Subcutaneous abdominal adipose tissue (tissue), 5 donors: ENCODE measurements around the gene IRF7.

Source experiments
- H3K27ac ChIP-seq: one replicate; pipeline ENCODE4 v1.7.0; 2013; ENCODE audit warnings: low read depth, mild to moderate bottlenecking, inconsistent platforms, low read length, moderate library complexity
- H3K27me3 ChIP-seq, 5 donors: one replicate each; pipeline ENCODE4 v1.7.0; 2013; ENCODE audit warnings: low read length in 5 of 5, inconsistent platforms in 1 of 5; ENCODE audit not compliant: control insufficient read depth in 5 of 5, insufficient read depth in 4 of 5
- H3K36me3 ChIP-seq, 5 donors: one replicate each; pipeline ENCODE4 v1.7.0; 2013; ENCODE audit warnings: low read length in 5 of 5; ENCODE audit not compliant: control insufficient read depth in 5 of 5, insufficient read depth in 5 of 5
- H3K4me1 ChIP-seq, 5 donors: one replicate each; pipeline ENCODE4 v1.7.0; 2013; ENCODE audit warnings: low read length in 5 of 5, mild to moderate bottlenecking in 3 of 5, moderate library complexity in 1 of 5; ENCODE audit not compliant: control insufficient read depth in 5 of 5, insufficient read depth in 5 of 5
- H3K4me3 ChIP-seq, 5 donors: one replicate each; pipeline ENCODE4 v1.7.0; 2013; ENCODE audit warnings: low read length in 5 of 5, low read depth in 1 of 5
- H3K9ac ChIP-seq, 5 donors: one replicate each; pipeline ENCODE4 v1.7.0; 2013; ENCODE audit warnings: low read length in 5 of 5, mild to moderate bottlenecking in 4 of 5, moderate library complexity in 3 of 5
- H3K9me3 ChIP-seq, 5 donors: one replicate each; pipeline ENCODE4 v1.7.0; 2013; ENCODE audit warnings: low read length in 5 of 5; ENCODE audit not compliant: control insufficient read depth in 5 of 5
- donor health status: healthy.
- donor health status: healthy.
- donor health status: healthy.
- donor health status: healthy.
- donor health status: healthy.

Gene IRF7

DNA sequence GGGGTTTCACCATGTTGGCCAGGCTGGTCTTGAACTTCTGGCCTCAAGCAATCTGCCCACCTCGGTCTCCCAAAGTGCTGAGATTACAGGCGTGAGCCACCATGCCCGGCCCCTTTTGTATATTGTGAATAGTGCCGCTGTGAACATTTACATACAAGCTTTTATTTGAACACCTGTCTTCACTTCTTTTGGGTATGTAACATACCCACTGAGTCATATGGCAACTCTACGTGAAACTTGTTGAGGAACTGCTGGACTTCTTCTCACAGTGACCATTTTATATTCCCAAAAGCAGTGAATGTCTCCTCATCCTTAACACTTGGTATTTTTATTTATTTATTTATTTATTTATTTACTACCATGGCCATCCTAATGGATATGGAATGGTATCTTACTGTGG is 15.1 kb upstream of the IRF7 start:
- Histone ChIP-seq H3K9ac (no peak overlapping the region), H3K4me1 (peaks cover 0 to 2% (median 0%) of the 10 kb centered on the region in 5 donors), H3K4me3 (no peak overlapping the region), H3K27ac (no peak overlapping the region), H3K27me3 (peaks cover 2 to 8% (median 4%) of the 10 kb centered on the region in 5 donors), H3K9me3 (no peaks in the 10 kb centered on the region), H3K36me3 (no peaks in the 10 kb centered on the region)

DNA sequence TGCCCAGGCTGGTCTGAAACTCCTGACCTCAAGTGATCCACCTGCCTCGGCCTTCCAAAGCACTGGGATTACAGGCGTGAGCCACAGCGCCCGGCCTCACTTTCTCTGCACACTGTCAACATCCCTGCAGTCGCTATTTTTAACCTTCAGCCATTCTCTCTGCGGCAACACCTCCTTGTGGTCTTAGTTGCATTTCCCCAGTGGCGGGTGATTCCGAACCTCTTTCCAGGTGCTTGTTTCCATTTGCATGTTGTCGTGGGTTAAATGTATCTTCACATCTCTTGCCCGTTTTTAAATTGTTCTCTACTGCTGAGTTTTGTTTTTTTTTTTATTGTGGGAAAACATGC is 13.5 kb upstream of the IRF7 start:
- Histone ChIP-seq H3K9ac (no peak overlapping the region), H3K9me3 (no peaks in the 10 kb centered on the region), H3K4me1 (peaks cover 0 to 5% (median 0%) of the 10 kb centered on the region in 5 donors), H3K27ac (no peak overlapping the region), H3K36me3 (no peaks in the 10 kb centered on the region), H3K4me3 (no peak overlapping the region), H3K27me3 (peaks cover 15 to 23% (median 17%) of the 10 kb centered on the region in 5 donors)

DNA sequence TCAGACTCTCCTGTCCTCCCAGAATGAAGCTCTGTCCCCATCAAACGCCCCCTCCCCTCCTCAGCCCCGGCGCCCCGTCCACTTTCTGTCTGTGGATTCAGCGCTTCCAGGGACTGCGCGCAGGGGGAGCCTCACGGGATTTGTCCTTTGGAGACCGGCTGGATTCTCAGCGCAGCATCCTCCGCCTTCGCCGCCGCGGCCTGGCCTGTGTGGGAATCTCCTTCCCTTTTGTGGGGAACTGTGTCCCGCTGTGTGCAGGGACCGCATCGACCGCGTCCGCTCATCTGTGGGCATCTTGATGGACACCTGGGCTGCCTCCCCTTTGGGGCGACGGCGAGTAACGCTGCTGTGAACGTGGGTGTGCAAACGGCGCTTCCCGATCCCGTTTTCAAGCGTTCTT is 12.3 kb upstream of the IRF7 start:
- Histone ChIP-seq H3K9ac (no peak overlapping the region), H3K4me1 (peaks cover 0 to 5% (median 0%) of the 10 kb centered on the region in 5 donors), H3K27ac (no peak overlapping the region), H3K4me3 (no peak overlapping the region), H3K36me3 (no peaks in the 10 kb centered on the region), H3K9me3 (no peaks in the 10 kb centered on the region), H3K27me3 (peaks cover 18 to 25% (median 19%) of the 10 kb centered on the region in 5 donors)

DNA sequence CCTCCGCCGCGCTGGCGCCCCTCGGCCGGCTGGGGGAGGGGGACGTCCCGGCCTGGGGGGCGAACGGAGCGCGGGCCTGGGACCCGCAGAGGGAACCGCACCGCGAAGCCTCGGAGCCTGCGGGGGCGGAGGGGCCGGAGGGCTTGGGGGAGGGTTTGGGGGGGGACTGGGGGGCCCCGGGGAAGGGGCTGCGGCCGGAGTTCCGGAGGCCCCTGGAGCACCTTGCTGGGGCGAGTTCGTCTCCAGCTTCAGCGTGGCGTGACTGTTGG is 11.5 kb upstream of the IRF7 start:
- no peaks in the 10 kb centered on the region for H3K36me3 ChIP-seq
- no peak overlapping the region for H3K27ac ChIP-seq
- H3K9me3 ChIP-seq, result no peaks in the 10 kb centered on the region
- no peak overlapping the region for H3K4me3 ChIP-seq
- peaks cover 18 to 25% (median 19%) of the 10 kb centered on the region in 5 donors for H3K27me3 ChIP-seq
- peaks cover 0 to 5% (median 0%) of the 10 kb centered on the region in 5 donors for H3K4me1 ChIP-seq
- no peak overlapping the region for H3K9ac ChIP-seq

DNA sequence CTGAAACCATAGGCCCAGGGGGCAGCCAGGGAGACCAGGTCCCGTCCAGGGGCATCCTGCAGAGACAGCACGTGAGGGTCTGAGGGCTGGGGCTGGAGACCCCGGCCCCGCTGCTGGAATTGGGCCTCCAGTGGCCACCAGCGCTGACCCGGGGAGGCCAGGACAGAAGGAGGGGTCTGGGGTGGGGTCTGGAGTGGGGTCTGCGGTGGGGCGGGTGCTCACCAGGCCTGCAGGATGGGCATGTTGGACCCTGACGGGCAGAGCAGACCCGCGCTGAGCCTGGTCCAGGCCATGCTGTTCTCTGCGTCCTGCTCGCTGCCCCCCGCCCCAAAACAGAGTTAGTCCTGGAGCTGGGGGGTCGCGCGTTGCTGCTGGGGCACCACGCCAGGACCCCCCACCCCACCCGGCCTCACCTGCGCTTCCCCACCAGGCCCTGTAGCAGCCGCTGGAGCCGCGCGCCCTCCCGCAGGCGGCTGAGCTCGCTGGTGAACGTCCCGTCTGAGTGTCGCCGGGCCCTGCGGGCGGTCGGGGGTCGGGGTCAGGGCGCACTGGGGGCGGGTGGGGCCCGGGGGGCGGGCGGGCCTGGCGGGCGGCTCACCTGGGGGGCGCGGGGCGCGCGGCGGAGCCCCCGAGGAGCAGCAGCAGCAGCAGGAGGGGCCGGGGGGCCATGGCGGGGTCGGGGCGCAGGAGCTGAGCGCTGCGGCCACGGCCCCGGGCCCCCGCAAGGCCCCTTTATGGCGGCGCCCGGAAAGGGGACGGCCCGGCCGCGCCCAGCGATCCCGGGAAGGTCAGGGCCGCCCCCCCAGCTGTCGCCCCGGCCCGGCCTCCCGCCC is 10.9 kb upstream of the IRF7 start, which contains the start of gene SCT:
SCT (minus strand) TSS at position 707 of the 833 bp plus-strand sequence; CDS start at position 669, 38 bp downstream.
- Histone ChIP-seq H3K27me3 (peaks cover 18 to 25% (median 19%) of the 10 kb centered on the region in 5 donors), H3K4me1 (peaks cover 0 to 5% (median 0%) of the 10 kb centered on the region in 5 donors), H3K4me3 (no peak within 1 kb of the TSS), H3K9ac (no peak within 1 kb of the TSS), H3K27ac (no peak within 1 kb of the TSS), H3K9me3 (no peaks in the 10 kb centered on the region), H3K36me3 (peaks cover 0 to 3% (median 0%) of the 10 kb centered on the region in 5 donors)

DNA sequence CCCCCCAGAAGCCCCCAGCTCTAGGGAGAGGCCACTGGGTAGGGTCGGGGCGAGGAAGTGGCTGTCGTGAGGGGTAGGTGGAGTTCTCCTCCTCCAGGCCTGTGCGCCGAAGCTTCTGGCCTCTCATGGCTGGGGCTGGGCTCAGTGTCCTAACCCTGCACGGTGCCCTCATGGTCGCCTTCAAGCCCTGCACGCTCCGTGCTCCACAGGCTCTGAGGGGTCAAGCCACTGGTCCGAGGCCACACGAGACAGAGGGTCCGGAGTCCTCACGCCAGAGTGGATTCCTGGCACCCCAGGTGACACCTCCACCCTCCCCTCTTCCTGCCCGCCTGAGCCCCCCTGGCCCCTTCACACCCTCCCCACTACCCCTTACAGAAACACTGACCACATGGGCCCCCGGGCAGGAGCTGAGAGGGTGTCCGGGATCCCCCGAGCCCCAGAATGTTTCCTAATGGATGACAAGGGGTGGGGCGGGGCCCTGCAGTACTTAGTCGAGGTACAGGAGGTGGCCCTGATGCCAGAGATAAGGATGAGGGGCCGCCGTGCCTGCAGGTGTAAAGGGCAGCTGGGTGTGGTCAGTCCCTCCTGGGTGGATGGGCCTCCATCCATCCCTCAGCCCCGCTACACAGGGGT is 10.0 kb upstream of the IRF7 start:
- Histone ChIP-seq H3K27ac (no peak overlapping the region), H3K4me1 (peaks cover 0 to 5% (median 0%) of the 10 kb centered on the region in 5 donors), H3K9me3 (no peaks in the 10 kb centered on the region), H3K4me3 (no peak overlapping the region), H3K36me3 (peaks cover 0 to 3% (median 0%) of the 10 kb centered on the region in 5 donors), H3K9ac (no peak overlapping the region), H3K27me3 (peaks cover 18 to 25% (median 19%) of the 10 kb centered on the region in 5 donors)

DNA sequence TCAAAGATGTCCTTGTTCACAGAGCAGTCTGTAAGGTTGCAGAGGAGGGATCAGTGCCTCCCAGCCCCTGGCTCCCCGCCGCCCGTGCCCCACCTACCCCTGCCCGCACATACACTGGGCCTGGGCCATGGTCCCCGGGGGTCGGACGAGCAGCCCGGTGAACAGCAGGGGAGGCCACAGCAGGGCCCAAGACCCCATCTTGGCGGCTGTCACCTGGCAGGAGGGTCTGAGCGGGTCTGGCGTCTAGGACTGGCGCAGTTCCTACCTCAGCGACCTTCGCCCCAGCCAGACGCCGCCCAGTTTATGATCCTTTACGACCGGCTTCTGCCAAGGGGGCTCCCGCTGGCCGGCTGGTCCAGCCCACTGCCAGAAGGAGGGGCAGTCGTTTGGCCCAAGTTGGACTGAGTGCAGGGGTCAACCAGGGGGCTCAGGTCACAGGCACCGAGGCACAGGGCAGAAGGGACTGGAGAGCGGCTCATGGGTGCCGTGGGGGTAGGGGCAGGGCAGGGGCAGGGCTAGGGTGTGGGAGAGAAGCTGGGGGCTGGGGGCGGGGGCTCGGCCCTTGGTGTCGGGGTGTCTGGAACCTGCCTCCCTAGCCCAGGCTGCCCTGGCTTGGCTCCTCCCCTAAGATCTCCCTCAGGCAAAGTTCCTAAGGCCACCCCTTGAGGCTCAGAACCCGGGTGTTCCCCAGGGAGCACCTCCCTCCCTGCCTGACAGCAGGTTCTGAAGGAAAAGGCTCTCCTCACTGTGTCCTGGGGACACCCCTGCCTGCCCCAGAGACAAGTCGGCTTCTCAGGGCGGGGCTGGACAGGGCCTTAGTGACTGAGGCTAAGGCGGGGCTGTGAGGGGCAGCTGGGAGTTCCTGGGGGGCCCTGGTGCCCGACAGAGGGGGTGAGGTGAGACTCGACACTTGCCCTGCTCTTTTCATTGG is 9.2 kb upstream of the IRF7 start, which contains the start of gene CDHR5:
CDHR5 (minus strand) TSS at position 251 of the 931 bp plus-strand sequence; CDS start at position 198, 53 bp downstream.
- peaks cover 0 to 3% (median 0%) of the 10 kb centered on the region in 5 donors for H3K36me3 ChIP-seq
- no peak within 1 kb of the TSS for H3K27ac ChIP-seq
- H3K27me3 ChIP-seq, result peaks cover 18 to 25% (median 19%) of the 10 kb centered on the region in 5 donors
- H3K9me3 ChIP-seq, result no peaks in the 10 kb centered on the region
- H3K9ac ChIP-seq, result no peak within 1 kb of the TSS
- H3K4me1 ChIP-seq, result peaks cover 0 to 5% (median 0%) of the 10 kb centered on the region in 5 donors
- H3K4me3 ChIP-seq, result no peak within 1 kb of the TSS

DNA sequence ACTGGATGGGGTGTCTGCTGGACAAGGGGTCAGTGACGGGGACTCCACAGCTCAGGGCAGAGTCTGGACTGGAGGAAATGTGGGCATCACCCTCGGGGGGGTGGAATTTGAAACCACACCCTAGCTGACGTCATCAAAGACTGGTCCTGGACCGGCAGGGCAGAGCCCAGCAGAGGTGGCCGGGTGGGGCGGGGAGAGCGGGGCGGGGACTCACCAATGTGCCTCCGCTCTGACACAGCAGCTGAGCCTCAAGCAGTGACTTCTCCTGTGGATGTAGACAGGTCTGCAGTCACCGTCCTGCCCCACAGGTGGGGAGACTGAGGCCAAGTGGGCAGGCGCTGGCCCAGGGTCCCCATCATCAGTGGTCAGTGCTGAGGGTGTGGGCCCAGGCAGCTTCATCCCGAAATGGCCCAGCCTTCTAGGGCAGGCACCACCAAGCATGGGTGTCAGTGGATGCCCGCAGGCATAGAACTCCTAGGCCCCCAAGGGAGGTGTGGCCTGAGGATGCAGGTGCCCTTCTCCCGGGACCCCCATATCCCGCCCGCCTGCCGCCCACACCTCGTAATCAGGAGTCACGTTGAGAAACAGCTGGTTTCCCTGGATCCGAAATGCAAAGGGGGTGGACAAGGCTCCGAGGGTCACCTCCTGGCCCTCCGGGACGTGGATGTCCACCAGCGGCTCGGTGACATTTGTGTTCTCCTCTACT is 8.4 kb upstream of the IRF7 start:
- H3K9ac ChIP-seq, result no peak overlapping the region
- peaks cover 18 to 25% (median 19%) of the 10 kb centered on the region in 5 donors for H3K27me3 ChIP-seq
- H3K36me3 ChIP-seq, result peaks cover 0 to 3% (median 0%) of the 10 kb centered on the region in 5 donors
- peaks cover 0 to 5% (median 0%) of the 10 kb centered on the region in 5 donors for H3K4me1 ChIP-seq
- H3K4me3 ChIP-seq, result no peak overlapping the region
- H3K9me3 ChIP-seq, result no peaks in the 10 kb centered on the region
- no peak overlapping the region for H3K27ac ChIP-seq

DNA sequence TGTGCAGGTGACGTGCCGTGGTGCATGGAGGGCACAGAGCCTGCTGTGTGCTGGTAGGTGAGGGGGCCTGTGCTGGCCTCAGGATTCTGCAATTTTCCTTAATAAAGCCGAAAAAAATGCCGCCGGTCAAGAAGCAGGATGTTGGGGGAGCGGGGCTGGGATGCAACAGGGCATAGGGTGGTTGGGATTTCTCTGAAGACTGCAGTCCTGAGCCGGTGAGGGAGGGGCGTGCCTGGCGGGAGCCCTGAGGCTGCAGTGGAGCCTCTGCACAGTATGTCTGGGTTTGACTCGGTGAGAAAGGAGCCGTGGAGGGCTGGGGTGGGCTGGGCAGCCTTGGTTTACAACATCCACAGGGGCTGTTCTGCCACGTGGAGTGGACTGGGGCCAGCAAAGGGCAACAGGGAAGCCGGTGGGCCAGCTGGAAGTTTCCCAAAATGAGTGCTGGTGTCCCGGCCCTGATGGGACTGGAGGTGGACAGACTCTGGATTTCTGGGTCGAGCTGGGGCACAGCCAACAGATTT is 7.7 kb upstream of the IRF7 start:
- H3K4me3 ChIP-seq, result no peak overlapping the region

More for the DNA sequence above, 7.7 kb upstream of the IRF7 start:
- peaks cover 0 to 3% (median 0%) of the 10 kb centered on the region in 5 donors for H3K36me3 ChIP-seq
- no peaks in the 10 kb centered on the region for H3K9me3 ChIP-seq
- H3K4me1 ChIP-seq, result peaks cover 0 to 5% (median 0%) of the 10 kb centered on the region in 5 donors
- H3K27ac ChIP-seq, result no peak overlapping the region
- no peak overlapping the region for H3K9ac ChIP-seq
- H3K27me3 ChIP-seq, result peaks cover 18 to 25% (median 19%) of the 10 kb centered on the region in 5 donors
